ENCODE results near the gene FAM229A.
"Not testable (repeated sequence)": the region's sequence is repeated elsewhere in the genome, so short reads cannot be mapped to it uniquely, and the experiment has no call there.

The FAM229A gene

GRCh38 chr1:32362474-32363313 lies at the start of gene FAM229A, which contains the start of gene TSSK3:
TSS of gene FAM229A (minus strand) at chr1:32362485. CDS start at chr1:32362091, 394 bp downstream.
TSS of gene TSSK3 (plus strand) at chr1:32362539. CDS start at chr1:32362702, 163 bp downstream.
- DNase-seq: no peak

DNA sequence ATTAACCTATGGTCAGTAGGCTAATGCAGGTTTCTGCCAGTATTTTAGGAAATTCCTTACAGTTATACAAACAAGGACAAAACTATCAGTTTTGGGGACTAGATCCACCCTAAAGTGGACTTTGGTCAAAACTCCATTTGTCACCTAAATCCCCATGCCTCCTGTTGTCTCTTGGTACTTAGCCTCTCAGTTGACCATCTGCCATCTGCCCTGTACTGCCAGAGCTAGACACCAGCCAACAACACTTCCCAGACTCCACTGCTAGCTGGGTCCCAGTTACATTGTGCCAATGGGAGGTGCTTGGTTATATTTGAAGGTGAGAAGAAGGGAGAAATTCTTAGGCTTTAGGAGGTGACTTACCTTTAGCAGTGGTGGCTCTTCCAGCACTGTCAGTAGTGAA lies 49.0 kb upstream of the FAM229A start:
- no peak for DNase-seq

DNA sequence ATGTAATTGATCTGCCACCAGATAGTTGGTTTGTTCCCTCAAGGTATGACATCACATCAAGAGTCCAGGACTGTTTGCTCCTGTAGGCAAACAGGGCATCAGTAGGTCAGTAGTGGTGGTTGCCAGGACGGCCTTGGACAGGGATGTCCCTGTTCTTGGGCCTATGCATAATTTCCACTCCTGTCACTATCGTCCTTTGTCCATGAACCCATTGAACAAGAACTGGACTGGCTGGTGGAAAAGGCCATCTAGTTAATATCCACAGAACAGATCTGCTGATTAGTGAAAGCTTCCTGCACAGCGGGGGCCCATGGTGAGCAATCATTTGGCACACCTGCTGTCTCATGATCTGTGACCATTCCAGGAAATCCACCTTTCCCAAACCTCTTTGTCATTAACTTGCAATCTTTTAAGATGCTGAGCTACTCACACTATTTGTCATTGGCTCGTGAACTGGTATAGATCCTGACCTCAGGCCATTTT lies 44.4 kb upstream of the FAM229A start:
- DNase-seq: no peak

- DNase-seq: no peak
Measured at GRCh38 chr1:32405672-32406467, 43.6 kb upstream of the FAM229A start.

DNA sequence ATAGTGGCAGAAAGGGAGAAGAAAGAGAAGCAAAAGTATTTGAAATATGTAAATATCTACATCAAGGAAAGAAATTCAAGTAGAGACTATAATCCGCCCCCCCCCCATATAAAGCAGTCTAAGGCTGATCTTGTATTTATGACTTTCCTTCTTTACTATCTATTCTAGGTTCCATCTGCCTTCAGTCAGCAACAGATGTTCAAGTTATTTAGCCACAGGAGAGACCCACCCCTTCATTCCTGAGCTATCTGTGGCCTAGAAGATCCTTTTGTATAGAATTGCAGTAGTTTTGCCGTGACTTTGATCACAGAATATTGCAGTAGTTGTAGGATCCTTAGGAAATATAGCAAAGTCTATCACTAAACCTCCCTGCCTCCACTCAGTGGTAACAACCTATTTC lies 42.7 kb upstream of the FAM229A start:
- DNase-seq: no peak

- no peak for DNase-seq
Measured at GRCh38 chr1:32400876-32401631, 38.8 kb upstream of the FAM229A start.

DNA sequence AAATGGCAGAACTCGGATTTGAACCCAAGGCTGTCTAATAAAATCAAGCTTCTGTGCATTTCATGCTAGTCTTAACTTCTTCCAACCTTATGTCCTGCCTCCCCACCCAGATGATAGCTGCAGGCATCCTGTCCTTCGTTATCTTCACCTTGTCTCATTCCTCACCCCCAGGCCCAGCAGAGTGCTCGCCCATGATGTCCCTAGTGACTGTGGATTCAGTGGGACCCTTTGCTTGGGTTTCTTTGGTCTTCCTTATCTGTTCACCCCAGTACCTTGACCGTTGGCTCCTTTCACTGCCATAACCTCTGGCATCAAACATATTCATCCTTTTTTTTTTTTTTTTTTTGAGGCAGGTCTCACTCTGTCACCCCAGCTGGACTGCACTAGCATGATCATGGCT lies 37.6 kb upstream of the FAM229A start:
- no peak for DNase-seq

- DNase-seq: no peak
Measured at GRCh38 chr1:32398401-32398800, 36.1 kb upstream of the FAM229A start.

- DNase-seq: not testable (repeated sequence)
Measured at GRCh38 chr1:32396524-32396923, 34.2 kb upstream of the FAM229A start.

- no peak for DNase-seq
Measured at GRCh38 chr1:32394890-32395432, 32.7 kb upstream of the FAM229A start.

- DNase-seq: peak; percentile 87
Measured at GRCh38 chr1:32394141-32394889, 32.0 kb upstream of the FAM229A start, which contains the start of gene BSDC1. TSS of gene BSDC1 (minus strand) at chr1:32394441. CDS start at chr1:32394414, 27 bp downstream.

DNA sequence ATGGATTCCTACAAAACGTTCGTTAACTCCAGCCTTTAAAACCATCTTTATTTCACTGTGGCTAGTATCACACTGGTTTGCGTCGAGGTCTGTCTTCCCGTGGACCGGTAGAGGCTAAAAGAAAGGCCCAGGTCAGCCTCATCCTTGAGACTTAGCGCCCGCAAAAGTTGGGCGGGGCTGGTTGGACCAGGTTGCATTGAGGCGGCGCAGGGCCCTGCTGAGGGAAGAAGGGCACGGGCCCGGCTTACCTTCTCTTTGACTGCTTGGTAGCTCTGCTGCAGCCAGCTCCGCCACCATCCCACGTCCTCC lies 31.5 kb upstream of the FAM229A start:
- no peak for DNase-seq

DNA sequence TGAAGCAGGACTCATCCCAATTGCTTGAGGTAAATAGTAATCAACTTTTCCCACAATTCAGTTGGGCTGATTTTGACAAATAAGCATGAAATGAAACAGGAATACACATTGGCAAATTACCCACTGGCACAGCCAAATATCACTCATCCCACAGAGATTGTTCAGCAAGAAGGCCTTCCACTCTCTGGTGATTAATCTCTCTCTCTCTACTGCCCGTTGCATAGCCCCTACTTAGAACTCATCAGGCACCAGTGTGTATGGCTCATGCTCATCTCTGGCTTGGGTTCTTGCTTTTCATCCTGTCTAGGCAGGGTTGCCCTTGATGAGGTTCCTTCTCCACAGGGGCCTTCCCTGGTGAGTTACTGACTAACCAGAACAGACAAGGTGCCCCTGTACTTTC lies 30.9 kb upstream of the FAM229A start:
- no peak for DNase-seq

DNA sequence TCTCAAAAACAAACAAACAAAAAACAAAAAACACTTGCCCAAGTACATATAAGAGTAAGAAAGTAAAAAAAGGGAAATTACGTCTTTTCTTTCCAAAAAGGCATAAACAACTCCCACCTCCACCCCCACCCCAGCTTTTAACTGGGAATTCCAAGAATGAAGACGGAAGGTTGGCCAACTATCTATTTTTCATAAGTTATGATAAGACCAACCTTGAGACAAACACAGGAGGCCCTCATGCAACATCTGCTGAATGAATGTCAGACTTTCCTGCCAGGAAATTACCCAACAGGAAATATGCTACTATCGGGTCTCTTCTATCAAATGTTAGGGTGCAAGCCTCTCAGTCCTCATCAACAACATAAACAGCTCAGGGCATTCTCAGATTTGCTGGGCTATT lies 30.0 kb upstream of the FAM229A start:
- no peak for DNase-seq

- no peak for DNase-seq
Measured at GRCh38 chr1:32390904-32391870, 28.9 kb upstream of the FAM229A start.

- no peak for DNase-seq
Measured at GRCh38 chr1:32388641-32389040, 26.4 kb upstream of the FAM229A start.

- DNase-seq: no peak
Measured at GRCh38 chr1:32386676-32387392, 24.5 kb upstream of the FAM229A start.

DNA sequence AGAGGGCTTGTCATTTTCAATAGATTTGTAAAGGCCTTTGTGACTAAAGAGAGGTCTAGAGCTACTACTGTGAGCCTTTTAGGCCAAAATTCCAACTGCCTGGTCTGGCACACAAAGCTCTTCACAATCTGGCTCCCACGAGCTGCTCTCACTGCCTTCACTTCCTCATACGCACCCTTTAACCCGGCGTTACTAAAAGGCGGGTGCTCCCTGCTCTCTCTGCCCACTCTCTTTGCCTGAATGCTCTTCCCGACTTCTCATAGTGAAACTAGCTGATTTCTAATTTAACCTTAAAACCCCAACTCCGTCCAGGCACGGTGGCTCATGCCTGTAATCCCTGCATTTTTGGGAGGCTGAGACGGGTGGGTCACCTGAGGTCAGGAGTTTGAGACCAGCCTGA lies 17.8 kb upstream of the FAM229A start:
- DNase-seq: no peak

DNA sequence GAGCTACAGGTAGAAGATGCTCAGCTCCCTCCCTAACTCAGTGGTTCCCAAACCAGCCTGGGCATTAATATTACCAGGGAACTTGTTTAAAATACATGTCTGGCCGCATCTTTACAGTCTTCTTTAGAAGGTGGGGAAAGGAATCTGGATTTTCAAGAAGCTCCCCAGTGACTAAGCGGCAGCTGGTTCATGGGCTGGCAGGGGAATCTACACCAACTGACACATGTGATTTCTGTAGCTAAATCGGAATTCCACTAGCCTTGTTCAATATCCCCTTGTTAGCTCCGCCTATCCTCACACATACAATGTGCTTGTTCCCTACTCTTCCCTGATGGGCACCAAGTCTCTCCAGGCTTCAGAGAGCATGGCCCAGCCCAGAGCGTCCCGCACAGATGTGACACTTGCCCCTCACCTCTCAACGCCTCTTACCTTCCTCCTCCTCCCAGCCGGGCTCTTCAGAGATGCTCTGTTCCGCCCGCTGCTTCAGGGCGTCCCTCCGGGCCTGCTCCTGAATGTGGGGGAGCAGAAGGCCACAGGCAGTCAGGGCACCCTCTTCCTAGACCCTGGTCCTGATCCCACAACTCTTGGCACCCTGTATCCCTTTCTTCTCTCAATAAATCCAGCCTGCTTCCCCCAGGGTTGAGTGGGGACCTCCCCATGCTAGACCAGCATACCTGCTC lies 15.4 kb upstream of the FAM229A start:
- no peak for DNase-seq

DNA sequence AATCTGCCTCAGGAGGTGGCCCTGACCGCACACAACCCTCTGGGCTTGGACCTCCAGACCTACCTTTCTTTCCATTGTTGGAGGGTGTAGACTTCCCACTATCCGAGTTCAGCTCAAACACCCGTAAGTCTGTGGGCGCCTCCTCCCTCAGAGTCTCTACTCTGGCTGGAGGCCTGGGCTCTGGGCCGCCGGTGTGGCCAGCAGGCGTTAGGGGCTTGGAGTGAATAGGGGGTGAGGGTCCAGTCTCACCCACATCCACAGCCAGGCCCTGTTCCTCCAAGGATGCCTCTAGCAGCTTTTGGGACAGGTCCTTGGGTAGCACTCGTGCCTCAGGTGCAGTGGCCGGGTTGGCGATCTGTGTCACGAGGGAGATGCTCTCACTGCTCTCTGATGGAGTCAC lies 13.9 kb upstream of the FAM229A start:
- DNase-seq: no peak
